GM18517 (cell line): Measurements from ENCODE around the gene PLD6.
"Not testable (repeated sequence)": the region's sequence is repeated elsewhere in the genome, so short reads cannot be mapped to it uniquely, and the experiment has no call there.

Experiments used
- ATAC-seq: cut with Tn5 transposase; IDR thresholded peaks from one replicate; pipeline ENCODE4 v1.9.1; 2021; ENCODE audit warnings: mild to moderate bottlenecking, moderate library complexity; ENCODE audit not compliant: unreplicated experiment

Gene PLD6

GRCh38 chr17:17201907-17202306, 4.2 kb downstream of the PLD6 start:
- ATAC-seq = no peak

- ATAC-seq = no peak
Observed at GRCh38 chr17:17201271-17201670, 4.9 kb downstream of the PLD6 start.

- ATAC-seq = no peak
Observed at GRCh38 chr17:17200831-17201230, 5.3 kb downstream of the PLD6 start.

GRCh38 chr17:17200311-17200710, 5.8 kb downstream of the PLD6 start:
- ATAC-seq = no peak

- no peak for ATAC-seq
Observed at GRCh38 chr17:17198281-17198680, 7.9 kb downstream of the PLD6 start.

GRCh38 chr17:17196776-17197175, 9.4 kb downstream of the PLD6 start:
- no peak for ATAC-seq

- not testable (repeated sequence) for ATAC-seq
Observed at GRCh38 chr17:17195466-17195865, 10.7 kb downstream of the PLD6 start.

- no peak for ATAC-seq
Observed at GRCh38 chr17:17191961-17192381, 14.2 kb downstream of the PLD6 start.

GRCh38 chr17:17191346-17191792, 14.8 kb downstream of the PLD6 start:
- ATAC-seq = no peak

- ATAC-seq = no peak
Observed at GRCh38 chr17:17190188-17190587, 15.9 kb downstream of the PLD6 start.

GRCh38 chr17:17189559-17189958, 16.6 kb downstream of the PLD6 start:
- no peak for ATAC-seq

- no peak for ATAC-seq
Observed at GRCh38 chr17:17188586-17188985, 17.5 kb downstream of the PLD6 start.

- no peak for ATAC-seq
Observed at GRCh38 chr17:17186551-17187505, 19.3 kb downstream of the PLD6 start.

- ATAC-seq = no peak
Observed at GRCh38 chr17:17186051-17186450, 20.1 kb downstream of the PLD6 start.

GRCh38 chr17:17184985-17185757, 21.0 kb downstream of the PLD6 start:
- ATAC-seq = not testable (repeated sequence)

GRCh38 chr17:17183744-17184143, 22.4 kb downstream of the PLD6 start:
- ATAC-seq = no peak

- no peak for ATAC-seq
Observed at GRCh38 chr17:17182598-17183136, 23.5 kb downstream of the PLD6 start.

GRCh38 chr17:17181666-17182597, 24.2 kb downstream of the PLD6 start:
- no peak for ATAC-seq

GRCh38 chr17:17180741-17181525, 25.2 kb downstream of the PLD6 start:
- ATAC-seq = no peak
